ENCODE measurements around the gene PDCD11. TPM values are rescaled to one million over a fixed set of nuclear protein-coding genes. Genes with fewer than 3 reads are reported as not detected.

The PDCD11 gene
- total RNA-seq, 1 experiment from 2014 or later: 20.4 TPM

- no peaks in the 10 kb centered on the region; the same call in 1 of the 2 replicates for H3F3A ChIP-seq (ENCODE audit: insufficient read depth, low read depth)
- ChIA-PET POLR2A (ENCODE audit: unreplicated experiment) (no interaction called here), CTCF (interaction anchor here (0.6 kb wide), 1 partner anchor 767 kb away, joined by 5 read pairs; no protein-coding TSS in a partner anchor)
- TF ChIP-seq EZH2 (IDR thresholded peaks at IDR 0.05; ENCODE audit: low read depth): no peak
- TF ChIP-seq CTCF (conservative IDR thresholded peaks at IDR 0.05): no peak
- no peaks in the 10 kb centered on the region for H3K27me3 ChIP-seq (ENCODE audit: insufficient read depth, low read depth)
- H4K20me1 ChIP-seq (ENCODE audit: insufficient read depth): no peaks in the 10 kb centered on the region
- no peak overlapping the region for H2AFZ ChIP-seq
- intact Hi-C loops (cut with micrococcal nuclease; ENCODE audit: unreplicated experiment): loop anchor here (10.0 kb wide), 1 partner anchor 197 kb away; no protein-coding TSS in a partner anchor
- no peak overlapping the region for H3K4me2 ChIP-seq
- H3K79me2 ChIP-seq (ENCODE audit: low read depth): no peaks in the 10 kb centered on the region
- H3K4me1 ChIP-seq (replicated peaks; ENCODE audit: insufficient read depth): peaks cover 3% of the 10 kb centered on the region; the same call in 1 of the 2 replicates
- H3K27ac ChIP-seq: no peak overlapping the region
- H3K4me3 ChIP-seq: no peak overlapping the region
- no TSS peak for BruUV-seq (replicated peaks)
- H3K36me3 ChIP-seq (ENCODE audit: low read depth): no peaks in the 10 kb centered on the region
- no peaks in the 10 kb centered on the region for H3K9me3 ChIP-seq (ENCODE audit: insufficient read depth, low read depth)
- no peak for DNase-seq
- no peaks in the 10 kb centered on the region for H3K9me2 ChIP-seq (ENCODE audit: insufficient read depth)
These were observed 90.9 kb downstream of the PDCD11 start for GRCh38 chr10:103487410-103487708.

DNA sequence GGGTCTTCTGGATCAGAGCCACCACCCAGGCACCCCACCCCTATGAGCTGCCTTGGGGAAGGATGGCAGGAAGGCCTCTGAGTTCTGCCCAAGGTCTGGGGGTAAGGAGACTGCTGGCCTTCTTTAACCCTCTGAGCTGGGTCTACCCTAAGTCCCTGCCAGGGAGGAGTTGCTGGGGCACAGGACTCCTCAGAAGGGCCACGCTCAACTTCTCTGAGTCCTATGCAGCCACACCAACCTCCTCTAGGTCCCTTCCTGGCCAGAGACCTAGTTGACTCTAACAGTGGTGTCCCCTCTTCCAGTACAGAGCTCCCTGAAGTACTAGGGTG, 94.5 kb downstream of the PDCD11 start:
- CTCF ChIA-PET: interaction anchor here (0.6 kb wide), 2 partner anchors 19 to 60 kb away, joined by 3 to 9 read pairs; no protein-coding TSS in a partner anchor
- BruUV-seq (replicated peaks): no TSS peak
- Histone ChIP-seq H3K9me2 (ENCODE audit: insufficient read depth) (no peaks in the 10 kb centered on the region), H3F3A (ENCODE audit: insufficient read depth, low read depth) (no peaks in the 10 kb centered on the region; the same call in 1 of the 2 replicates), H3K79me2 (ENCODE audit: low read depth) (no peaks in the 10 kb centered on the region), H3K9me3 (ENCODE audit: insufficient read depth, low read depth) (no peaks in the 10 kb centered on the region), H3K27me3 (ENCODE audit: insufficient read depth, low read depth) (no peaks in the 10 kb centered on the region; the same call in 1 of the 2 replicates), H3K4me3 (no peak overlapping the region), H3K4me2 (no peak overlapping the region), H4K20me1 (ENCODE audit: insufficient read depth) (no peaks in the 10 kb centered on the region), H2AFZ (no peak overlapping the region), H3K36me3 (ENCODE audit: low read depth) (no peaks in the 10 kb centered on the region), H3K27ac (no peak overlapping the region), H3K4me1 (replicated peaks; ENCODE audit: insufficient read depth) (peaks cover 5% of the 10 kb centered on the region; the same call in 1 of the 2 replicates)
- no peak for DNase-seq
- intact Hi-C loops (cut with micrococcal nuclease; ENCODE audit: unreplicated experiment): loop anchor here (5.0 to 10.0 kb wide), 2 partner anchors 54 to 101 kb away; no protein-coding TSS in a partner anchor
- POLR2A ChIA-PET (ENCODE audit: unreplicated experiment): no interaction called here
- TF ChIP-seq CTCF (conservative IDR thresholded peaks at IDR 0.05) (no peak), EZH2 (IDR thresholded peaks at IDR 0.05; ENCODE audit: low read depth) (no peak)

DNA sequence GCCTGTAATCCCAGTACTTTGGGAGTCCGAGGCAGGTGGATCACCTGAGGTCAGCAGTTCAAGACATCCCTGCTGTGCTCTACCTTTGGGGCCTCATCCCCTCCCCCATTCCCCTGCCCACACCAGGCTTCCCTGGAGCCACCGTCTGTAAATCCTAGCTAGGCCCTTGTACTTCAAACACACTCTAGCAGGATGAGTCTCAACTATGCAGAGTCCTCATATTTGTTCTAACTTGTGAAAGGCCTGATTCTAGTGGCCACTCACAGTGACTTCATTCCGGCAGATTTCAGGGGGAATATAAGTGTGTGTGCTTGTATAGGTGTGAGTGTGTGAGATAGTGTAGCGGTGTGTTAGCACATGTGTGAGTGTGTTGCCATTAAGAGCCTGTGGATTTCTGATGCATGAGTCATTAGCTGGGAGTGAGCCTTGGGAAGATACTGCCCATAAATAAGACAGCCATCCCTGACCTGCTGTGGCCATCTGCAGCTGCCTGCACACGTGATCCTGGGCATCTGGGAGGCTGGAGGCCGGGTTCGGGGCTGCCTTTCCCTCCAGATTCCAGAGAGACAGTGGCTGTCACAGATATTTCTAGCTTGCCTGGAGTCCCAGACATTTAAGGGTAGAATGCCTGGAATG, 95.4 kb downstream of the PDCD11 start:
- no peaks in the 10 kb centered on the region for H3K36me3 ChIP-seq (ENCODE audit: low read depth)
- DNase-seq: peak; percentile 41 to 63
- peak overlapping the region; percentile 82 for H3K4me2 ChIP-seq
- no peak overlapping the region for H3K27ac ChIP-seq
- H4K20me1 ChIP-seq (ENCODE audit: insufficient read depth): no peaks in the 10 kb centered on the region
- no peaks in the 10 kb centered on the region; the same call in 1 of the 2 replicates for H3F3A ChIP-seq (ENCODE audit: insufficient read depth, low read depth)
- BruUV-seq (replicated peaks): no TSS peak
- no peak for TF ChIP-seq EZH2 (IDR thresholded peaks at IDR 0.05; ENCODE audit: low read depth)
- H3K9me3 ChIP-seq (ENCODE audit: insufficient read depth, low read depth): no peaks in the 10 kb centered on the region
- H3K79me2 ChIP-seq (ENCODE audit: low read depth): no peaks in the 10 kb centered on the region
- H3K4me1 ChIP-seq (replicated peaks; ENCODE audit: insufficient read depth): peaks cover 5% of the 10 kb centered on the region; the same call in 1 of the 2 replicates
- ChIA-PET CTCF (interaction anchor here (0.5 to 0.6 kb wide), 2 partner anchors 51 to 61 kb away, joined by 4 to 9 read pairs; no protein-coding TSS in a partner anchor), POLR2A (ENCODE audit: unreplicated experiment) (interaction anchor here (0.6 kb wide), 1 partner anchor 81 kb away, joined by 4 read pairs; no protein-coding TSS in a partner anchor)
- H3K9me2 ChIP-seq (ENCODE audit: insufficient read depth): no peaks in the 10 kb centered on the region
- intact Hi-C loops (cut with micrococcal nuclease; ENCODE audit: unreplicated experiment): loop anchor here (5.0 to 10.0 kb wide), 2 partner anchors 53 to 100 kb away; no protein-coding TSS in a partner anchor
- H3K27me3 ChIP-seq (ENCODE audit: insufficient read depth, low read depth): no peaks in the 10 kb centered on the region; the same call in 1 of the 2 replicates
- H2AFZ ChIP-seq: no peak overlapping the region
- H3K4me3 ChIP-seq: no peak overlapping the region

Data from PC-9 (cell line).